Stimulated activated CD4-positive, alpha-beta T cell treated with anti-CD3 and anti-CD28 coated beads, Interleukin-4, amount 100 ng/mL, for 48 hours (primary cell): ENCODE measurements around the gene EIF5A.

ENCODE experiments used
- DNase-seq, 2 donors: peaks; one replicate each; pipeline ENCODE4 v3.0.0-alpha.2; 2020; ENCODE audit warnings: low read depth in 2 of 2

EIF5A gene

GRCh38 chr17:7355573-7355972 is 48.1 kb downstream of the EIF5A start:
- DNase-seq = no peak

- peak; percentile 82 to 87 for DNase-seq
Observed at GRCh38 chr17:7356072-7356549, 48.7 kb downstream of the EIF5A start.

- DNase-seq = no peak
Observed at GRCh38 chr17:7356756-7357155, 49.3 kb downstream of the EIF5A start.

GRCh38 chr17:7357381-7357780 is 50.0 kb downstream of the EIF5A start:
- no peak for DNase-seq

- no peak for DNase-seq
Observed at GRCh38 chr17:7361906-7362305, 54.5 kb downstream of the EIF5A start.
